ENCODE measurements around the gene STAP2. TPM values are rescaled to one million over a fixed set of nuclear protein-coding genes. Genes with fewer than 3 reads are reported as not detected.
"Not testable (repeated sequence)": the region's sequence is repeated elsewhere in the genome, so short reads cannot be mapped to it uniquely, and the experiment has no call there.

STAP2 gene
- total RNA-seq, 1 experiment from 2014 or later: 9.7 TPM

GRCh38 chr19:4292515-4292914 is 46.1 kb downstream of the STAP2 start:
- H3K27me3 ChIP-seq: no peaks in the 10 kb centered on the region
- no peak overlapping the region for H3K27ac ChIP-seq
- no peak overlapping the region for H3K4me3 ChIP-seq
- H3K9me3 ChIP-seq (replicated peaks): no peaks in the 10 kb centered on the region
- no peak for DNase-seq
- peaks cover 11% of the 10 kb centered on the region; the same call in 1 of the 2 replicates for H3K36me3 ChIP-seq
- H3K4me1 ChIP-seq: 0 out of 2 replicates have a peak, but pooled peaks cover 4% of the 10 kb centered on the region

DNA sequence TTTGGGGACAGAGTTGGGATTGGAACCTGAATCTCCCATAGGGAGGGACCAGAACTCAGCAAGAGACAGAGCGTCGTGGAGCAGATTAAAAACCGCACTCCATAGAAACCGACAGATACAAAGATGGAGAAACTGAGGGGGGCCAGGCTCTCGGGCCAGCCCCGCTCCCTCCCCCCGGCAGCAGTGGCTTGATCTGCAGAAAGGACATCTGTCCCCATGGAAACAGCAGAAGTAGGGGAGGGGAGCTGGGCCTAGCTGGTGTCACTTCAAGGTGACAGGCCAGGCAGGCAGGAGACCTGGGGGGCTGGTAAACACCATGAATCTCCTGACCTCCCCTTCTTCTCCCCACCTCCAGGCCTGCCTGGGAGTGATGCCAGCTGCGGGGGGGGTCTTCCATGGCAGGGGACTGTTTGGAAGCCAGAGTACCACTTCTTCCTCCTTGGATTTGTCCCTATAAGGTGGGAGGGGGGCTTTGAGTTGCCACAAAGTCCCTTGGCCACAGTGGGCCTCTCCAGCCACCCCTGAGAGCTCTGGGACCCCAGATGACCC is 47.4 kb downstream of the STAP2 start:
- DNase-seq: no peak
- Histone ChIP-seq H3K36me3 (peaks cover 19% of the 10 kb centered on the region), H3K4me3 (no peak overlapping the region), H3K27me3 (no peaks in the 10 kb centered on the region), H3K27ac (no peak overlapping the region), H3K4me1 (no peaks in the 10 kb centered on the region), H3K9me3 (replicated peaks) (no peaks in the 10 kb centered on the region)

- no peak for DNase-seq
- Histone ChIP-seq H3K9me3 (replicated peaks) (no peaks in the 10 kb centered on the region), H3K4me3 (no peak overlapping the region), H3K4me1 (no peaks in the 10 kb centered on the region), H3K36me3 (peaks cover 43% of the 10 kb centered on the region), H3K27ac (no peak overlapping the region), H3K27me3 (no peaks in the 10 kb centered on the region)
These were observed 50.4 kb downstream of the STAP2 start for GRCh38 chr19:4288091-4288777.

GRCh38 chr19:4286141-4286540 is 52.5 kb downstream of the STAP2 start:
- H3K27me3 ChIP-seq; H3K27ac ChIP-seq; H3K4me3 ChIP-seq; DNase-seq; H3K4me1 ChIP-seq; H3K9me3 ChIP-seq (replicated peaks): not testable (repeated sequence)
- H3K36me3 ChIP-seq: peaks cover 46% of the 10 kb centered on the region

DNA sequence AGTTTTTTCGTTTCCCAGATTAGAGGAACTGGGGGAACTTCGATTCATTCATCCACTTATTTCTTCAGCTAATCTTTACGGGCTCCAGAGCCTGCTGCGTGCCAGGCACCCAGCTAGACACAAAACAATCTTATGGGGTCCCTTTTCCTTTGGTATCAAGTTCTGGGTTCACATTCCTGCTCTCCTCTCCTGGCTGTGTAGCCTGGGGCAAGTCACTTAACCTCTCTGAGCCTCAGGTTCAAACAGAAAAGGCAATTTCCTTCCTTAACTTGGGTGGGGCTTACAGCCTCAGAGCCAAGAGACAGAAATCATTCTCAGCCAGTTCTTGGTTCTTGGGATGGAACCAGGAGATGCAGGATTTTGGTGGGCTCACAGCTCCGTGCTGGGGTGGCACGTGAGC is 53.7 kb downstream of the STAP2 start:
- Histone ChIP-seq H3K27ac (no peak overlapping the region), H3K4me3 (no peak overlapping the region), H3K27me3 (no peaks in the 10 kb centered on the region), H3K9me3 (replicated peaks) (no peaks in the 10 kb centered on the region), H3K4me1 (no peaks in the 10 kb centered on the region), H3K36me3 (peaks cover 46% of the 10 kb centered on the region)
- no peak for DNase-seq

DNA sequence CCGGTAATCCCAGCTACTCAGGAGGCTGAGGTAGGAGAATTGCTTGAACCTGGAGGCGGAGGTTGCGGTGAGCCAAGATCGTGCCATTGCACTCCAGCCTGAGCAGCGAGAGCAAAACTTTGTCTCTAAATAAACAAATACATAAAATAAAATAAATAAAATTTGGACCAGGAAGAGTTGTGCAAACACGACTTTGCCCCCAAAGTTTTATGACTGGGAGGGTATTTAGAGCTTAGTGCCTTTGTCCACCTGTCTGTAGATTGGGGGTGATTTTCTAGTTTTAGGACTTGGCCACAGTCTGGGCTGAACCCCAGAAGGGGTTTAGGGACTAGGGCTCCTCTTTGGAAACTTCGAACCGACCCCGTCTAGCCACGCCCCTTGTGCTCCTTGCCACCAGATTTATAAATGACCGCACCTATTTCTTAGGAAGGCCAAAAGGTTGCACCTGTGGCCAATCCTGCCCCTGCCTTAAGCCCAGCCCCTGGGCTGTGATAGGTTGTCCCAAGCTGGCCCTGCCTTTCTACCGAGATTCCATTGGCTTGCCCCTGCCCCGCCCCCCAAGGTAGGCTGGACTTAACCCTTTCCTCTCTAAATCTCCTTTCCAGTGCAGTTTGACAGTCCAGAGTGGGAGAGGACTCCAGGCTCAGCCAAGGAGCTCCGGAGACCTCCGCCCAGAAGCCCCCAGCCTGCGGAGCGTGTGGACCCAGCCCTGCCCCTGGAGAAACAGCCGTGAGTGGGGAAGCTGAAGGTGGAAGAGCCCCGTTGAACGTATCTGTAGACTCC is 54.3 kb downstream of the STAP2 start:
- Histone ChIP-seq H3K4me1 (no peaks in the 10 kb centered on the region), H3K4me3 (no peak overlapping the region), H3K27me3 (no peaks in the 10 kb centered on the region), H3K9me3 (replicated peaks) (no peaks in the 10 kb centered on the region), H3K27ac (no peak overlapping the region), H3K36me3 (peaks cover 46% of the 10 kb centered on the region)
- peak; percentile 63 to 68 for DNase-seq

GRCh38 chr19:4279530-4280422 is 58.9 kb downstream of the STAP2 start:
- H3K9me3 ChIP-seq (replicated peaks): no peaks in the 10 kb centered on the region
- no peaks in the 10 kb centered on the region for H3K27me3 ChIP-seq
- peak overlapping the region; percentile 84 for H3K4me3 ChIP-seq
- peaks cover 19% of the 10 kb centered on the region for H3K36me3 ChIP-seq
- H3K27ac ChIP-seq: peak overlapping the region; percentile 95
- peak in 1 of 2 experiments; percentile 34 for DNase-seq
- peaks cover 9% of the 10 kb centered on the region for H3K4me1 ChIP-seq

- DNase-seq: no peak
- peak overlapping the region; percentile 95 for H3K27ac ChIP-seq
- peaks cover 13% of the 10 kb centered on the region for H3K36me3 ChIP-seq
- H3K4me3 ChIP-seq: peak overlapping the region; percentile 84
- H3K9me3 ChIP-seq (replicated peaks): no peaks in the 10 kb centered on the region
- peaks cover 9% of the 10 kb centered on the region for H3K4me1 ChIP-seq
- no peaks in the 10 kb centered on the region for H3K27me3 ChIP-seq
These were observed 59.4 kb downstream of the STAP2 start for GRCh38 chr19:4279267-4279529.

DNA sequence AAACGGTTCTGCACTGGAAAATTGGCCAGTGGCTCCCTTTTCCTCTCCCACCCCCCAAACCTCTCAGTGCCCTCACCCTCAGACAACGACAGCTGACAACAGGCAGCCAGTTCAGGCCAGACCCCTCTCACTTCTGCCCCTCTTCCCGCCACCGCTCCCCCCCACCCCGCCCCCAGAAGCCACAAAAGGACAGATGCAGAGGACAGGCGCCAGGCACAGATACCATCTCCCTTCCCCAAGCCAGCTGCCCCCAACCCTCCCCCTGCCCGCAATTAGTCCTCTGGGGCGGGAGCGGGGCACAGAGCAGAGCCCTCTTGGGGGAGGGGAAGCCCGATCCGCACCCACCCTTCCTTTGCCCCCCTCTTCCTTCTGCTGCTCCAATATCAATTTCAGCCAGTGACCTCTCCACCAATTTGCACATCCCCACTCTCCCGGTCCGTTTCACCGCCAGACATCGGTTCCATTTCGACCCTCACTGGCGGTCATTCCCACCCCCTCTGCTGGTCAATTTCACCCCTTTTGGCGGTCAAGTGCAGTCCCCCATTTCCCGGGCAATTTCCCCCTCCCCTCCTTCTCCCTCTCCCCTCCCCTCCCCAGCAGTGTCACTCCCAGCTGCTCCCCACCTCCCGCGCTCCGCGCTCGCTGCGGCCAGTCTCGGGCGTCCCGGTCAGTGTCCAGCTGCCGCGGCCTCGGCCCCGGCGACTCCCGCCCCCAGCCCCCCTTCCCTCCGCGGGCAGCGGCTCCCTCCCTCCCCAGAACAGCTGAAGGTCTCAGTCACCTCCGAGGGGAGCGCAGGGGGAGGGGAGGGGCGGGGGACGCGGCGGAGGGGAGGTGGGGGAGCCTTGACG is 60.0 kb downstream of the STAP2 start, which contains the start of gene SHD:
TSS of gene SHD (plus strand) at position 848 of the 848 bp plus-strand sequence. CDS start 798 bp downstream, outside the sequence.
- Histone ChIP-seq H3K36me3 (peaks cover 8% of the 10 kb centered on the region), H3K4me1 (peaks cover 9% of the 10 kb centered on the region), H3K27me3 (no peaks in the 10 kb centered on the region), H3K9me3 (replicated peaks) (no peaks in the 10 kb centered on the region), H3K4me3 (peak within 1 kb of the TSS; percentile 84), H3K27ac (peak within 1 kb of the TSS; percentile 95)
- DNase-seq: peak; percentile 94 to 95

DNA sequence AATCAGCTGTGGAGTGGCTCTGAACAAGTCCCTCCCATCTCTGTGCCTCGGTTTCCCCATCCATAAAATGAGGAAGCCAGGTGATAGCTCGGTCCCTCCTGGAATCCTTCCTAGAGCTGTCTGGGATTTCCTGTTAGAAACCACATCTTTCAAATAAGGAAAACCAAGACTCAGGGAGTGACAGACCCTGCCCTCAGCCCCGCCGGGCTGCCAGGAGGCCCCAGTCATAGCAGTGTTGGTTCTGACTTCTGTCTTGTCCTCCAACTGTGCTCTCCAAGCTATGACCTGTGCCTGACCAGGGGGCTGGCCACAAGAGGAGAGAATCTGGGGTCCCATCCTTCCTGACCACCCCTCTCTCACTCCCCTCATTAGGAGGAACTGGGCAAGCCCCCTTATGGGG is 60.6 kb downstream of the STAP2 start:
- Histone ChIP-seq H3K36me3 (peaks cover 2% of the 10 kb centered on the region; the same call in 1 of the 2 replicates), H3K4me3 (peak overlapping the region; percentile 84), H3K9me3 (replicated peaks) (no peaks in the 10 kb centered on the region), H3K27ac (peak overlapping the region; percentile 95), H3K4me1 (peaks cover 9% of the 10 kb centered on the region), H3K27me3 (no peaks in the 10 kb centered on the region)
- DNase-seq: no peak

DNA sequence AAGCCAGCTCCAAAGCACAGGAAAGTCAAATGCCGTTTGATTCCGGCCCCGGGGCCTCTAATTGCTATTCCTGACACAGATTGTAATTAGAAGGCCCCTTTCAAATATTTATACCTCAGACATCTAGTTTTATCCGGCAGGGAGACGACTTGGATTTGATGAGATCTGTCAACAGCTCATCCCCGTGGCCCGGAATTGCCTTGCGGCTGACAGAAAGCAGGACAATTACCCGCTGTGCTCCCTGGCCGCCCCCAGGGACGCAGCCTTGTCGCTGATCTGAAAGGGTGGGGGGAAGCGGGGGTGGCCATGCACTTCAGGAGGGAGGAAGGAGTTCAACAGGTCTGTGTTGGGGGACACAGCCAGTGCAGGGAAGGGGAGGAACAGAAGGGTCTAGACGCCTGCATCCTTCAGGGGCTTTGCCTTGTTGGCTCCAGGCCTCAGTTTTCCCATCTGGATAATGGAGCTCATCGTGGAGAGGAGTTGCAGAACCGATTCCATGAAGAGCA is 61.4 kb downstream of the STAP2 start:
- Histone ChIP-seq H3K4me3 (no peak overlapping the region), H3K36me3 (no peaks in the 10 kb centered on the region), H3K27ac (peak overlapping the region; percentile 95; the same call in 1 of the 2 replicates), H3K27me3 (no peaks in the 10 kb centered on the region), H3K4me1 (peaks cover 9% of the 10 kb centered on the region), H3K9me3 (replicated peaks) (no peaks in the 10 kb centered on the region)
- no peak for DNase-seq

DNA sequence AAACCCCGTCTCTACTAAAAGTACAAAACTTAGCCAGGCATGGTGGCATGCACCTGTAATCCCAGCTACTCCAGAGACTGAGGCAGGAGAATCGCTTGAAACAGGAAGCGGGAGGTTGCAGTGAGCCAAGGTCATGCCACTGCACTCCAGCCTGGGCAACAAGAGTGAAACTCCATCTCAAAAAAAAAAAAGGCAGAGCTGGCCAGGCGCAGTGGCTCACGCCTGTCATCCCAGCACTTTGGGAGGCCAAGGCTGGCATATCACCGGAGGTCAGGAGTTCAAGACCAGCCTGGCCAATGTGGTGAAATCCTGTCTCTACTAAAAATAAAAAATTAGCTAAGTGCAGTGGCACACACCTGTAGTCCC is 64.3 kb downstream of the STAP2 start:
- not testable (repeated sequence) for DNase-seq; H3K4me1 ChIP-seq; H3K27me3 ChIP-seq; H3K9me3 ChIP-seq (replicated peaks); H3K4me3 ChIP-seq; H3K27ac ChIP-seq; H3K36me3 ChIP-seq

All from SJCRH30 (cell line).